Endodermal cell (in vitro differentiated cells): ENCODE measurements around the gene TARS1. TPM values are rescaled to one million over a fixed set of nuclear protein-coding genes. Genes with fewer than 3 reads are reported as not detected.

Source experiments
- DNase-seq: peaks from one replicate; pipeline ENCODE4 v3.0.0-alpha.2; 2017
- H3K27ac ChIP-seq: 2 replicates; pipeline ENCODE4 v1.5.1; 2013; ENCODE audit warnings: mild to moderate bottlenecking, low read depth, low read length, moderate library complexity
- H3K27me3 ChIP-seq: 2 replicates; pipeline ENCODE4 v1.6.1; 2013; ENCODE audit warnings: mild to moderate bottlenecking, low read length, moderate library complexity; ENCODE audit not compliant: insufficient read depth, control insufficient read depth, poor library complexity, severe bottlenecking
- H3K36me3 ChIP-seq: 2 replicates; pipeline ENCODE4 v1.7.0; 2013; ENCODE audit warnings: mild to moderate bottlenecking, low read length, moderate library complexity; ENCODE audit not compliant: control insufficient read depth, insufficient read depth
- H3K4me1 ChIP-seq: one replicate; pipeline ENCODE4 v1.7.0; 2013; ENCODE audit warnings: low read length; ENCODE audit not compliant: control insufficient read depth, insufficient read depth
- H3K4me3 ChIP-seq: 2 replicates; pipeline ENCODE4 v1.5.1; 2013; ENCODE audit warnings: mild to moderate bottlenecking, low read length, moderate library complexity
- H3K9ac ChIP-seq: 2 replicates; pipeline ENCODE4 v1.6.1; 2013; ENCODE audit warnings: mild to moderate bottlenecking, low read length, moderate library complexity; ENCODE audit not compliant: poor library complexity, severe bottlenecking; ENCODE audit errors: extremely low read depth
- H3K9me3 ChIP-seq: 2 replicates; pipeline ENCODE4 v1.6.1; 2013; ENCODE audit warnings: mild to moderate bottlenecking, low read length, moderate library complexity; ENCODE audit not compliant: control insufficient read depth
- H3K27ac Mint-ChIP-seq: 2 replicates; pipeline ENCODE4 v1.8.0; 2020; ENCODE audit warnings: mixed read lengths
- H3K27me3 Mint-ChIP-seq: 2 replicates; pipeline ENCODE4 v1.8.0; 2021; ENCODE audit warnings: mild to moderate bottlenecking, mixed read lengths; ENCODE audit not compliant: insufficient read depth
- H3K36me3 Mint-ChIP-seq: 2 replicates; pipeline ENCODE4 v1.8.0; 2020; ENCODE audit warnings: low read depth, mixed read lengths
- H3K4me1 Mint-ChIP-seq: 2 replicates; pipeline ENCODE4 v1.8.0; 2020; ENCODE audit warnings: mixed read lengths
- H3K4me3 Mint-ChIP-seq: 2 replicates; pipeline ENCODE4 v1.8.0; 2020; ENCODE audit warnings: mild to moderate bottlenecking, moderate library complexity, mixed read lengths
- H3K9me3 Mint-ChIP-seq: 2 replicates; pipeline ENCODE4 v1.8.0; 2020; ENCODE audit warnings: mild to moderate bottlenecking, mixed read lengths
- WGBS, 2 experiments: methylation state at CpG; one replicate each; pipeline versions ENCODE4 v1.1.5 to v1.1.7; 2013; ENCODE audit warnings: missing lambda C conversion rate in 2 of 2, mixed read lengths in 1 of 2; ENCODE audit not compliant: insufficient coverage in 1 of 2, insufficient read length in 1 of 2; 5-methylcytosine and 5-hydroxymethylcytosine counted together
- total RNA-seq, 2 donors: library from RNA; stranded (reverse); fragmentation: NEBNext Ultra II Directional in 1 of 2; extraction: Animal tissue kit (Norgen Biotek cat#: 25700) in 1 of 2; gene quantifications; 2 replicates in 1 of 2; 3 replicates in 1 of 2; pipeline ENCODE4 v1.2.1, GENCODE V29; 2021
- TF ChIP-seq, protein P1 (sequence below): fragments of 200-600 bp; sonication (generic); conservative IDR thresholded peaks from 2 replicates; pipeline ENCODE4 v1.5.0; 2021; ENCODE audit warnings: antibody characterized with exemption, mild to moderate bottlenecking

TARS1 gene
- total RNA-seq, 2 donors from 2014 or later: 143 to 179 TPM

DNA sequence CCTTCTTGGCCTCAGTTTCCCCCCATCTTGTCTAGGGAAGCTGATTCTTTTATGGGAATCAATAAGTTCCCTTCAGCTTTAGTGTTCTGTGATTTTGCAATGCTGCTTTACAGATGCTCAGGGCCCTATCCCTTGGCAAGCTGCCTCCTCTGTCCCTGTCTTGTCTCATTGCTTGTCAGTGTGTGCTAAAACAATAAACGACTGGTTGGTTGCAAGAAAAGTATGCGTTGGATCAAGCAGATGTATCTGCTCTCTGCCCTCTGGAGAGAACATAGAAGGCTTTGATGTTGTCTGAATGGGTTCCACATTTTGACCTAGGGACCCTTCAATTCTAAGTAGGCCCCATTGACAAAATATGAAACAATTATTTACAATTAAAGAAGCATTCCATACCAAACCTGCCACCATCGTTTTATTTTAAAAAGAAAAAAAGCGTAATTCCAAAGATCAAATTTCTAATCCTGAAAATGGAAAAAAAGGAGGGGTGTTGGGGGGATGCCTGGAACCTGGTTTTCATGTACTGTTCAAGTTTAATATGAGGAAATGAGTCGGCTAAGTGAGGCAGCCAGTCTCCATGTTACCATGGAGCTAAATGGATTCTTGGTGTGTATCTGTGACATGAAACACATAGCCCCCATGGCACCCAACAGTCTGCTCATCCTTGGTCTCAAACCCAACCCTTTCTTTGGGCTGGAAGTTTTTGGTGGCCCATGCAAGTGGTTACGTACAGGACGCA lies 31.2 kb upstream of the TARS1 start:
- Mint-ChIP-seq H3K9me3 (no peaks in the 10 kb centered on the region), H3K4me1 (no peaks in the 10 kb centered on the region), H3K27ac (no peak overlapping the region), H3K36me3 (no peaks in the 10 kb centered on the region), H3K4me3 (no peak overlapping the region), H3K27me3 (no peaks in the 10 kb centered on the region)
- 89 to 92% methylated on average over 4 to 7 of the region's 7 CpGs for WGBS, 2 experiments
- no peak overlapping the region for H3K9ac ChIP-seq
- H3K36me3 ChIP-seq: no peaks in the 10 kb centered on the region
- no peak for DNase-seq
- H3K4me1 ChIP-seq: no peaks in the 10 kb centered on the region
- no peaks in the 10 kb centered on the region for H3K27me3 ChIP-seq
- no peaks in the 10 kb centered on the region for H3K9me3 ChIP-seq
- no peak overlapping the region for H3K27ac ChIP-seq
- TF ChIP-seq, protein P1, sequence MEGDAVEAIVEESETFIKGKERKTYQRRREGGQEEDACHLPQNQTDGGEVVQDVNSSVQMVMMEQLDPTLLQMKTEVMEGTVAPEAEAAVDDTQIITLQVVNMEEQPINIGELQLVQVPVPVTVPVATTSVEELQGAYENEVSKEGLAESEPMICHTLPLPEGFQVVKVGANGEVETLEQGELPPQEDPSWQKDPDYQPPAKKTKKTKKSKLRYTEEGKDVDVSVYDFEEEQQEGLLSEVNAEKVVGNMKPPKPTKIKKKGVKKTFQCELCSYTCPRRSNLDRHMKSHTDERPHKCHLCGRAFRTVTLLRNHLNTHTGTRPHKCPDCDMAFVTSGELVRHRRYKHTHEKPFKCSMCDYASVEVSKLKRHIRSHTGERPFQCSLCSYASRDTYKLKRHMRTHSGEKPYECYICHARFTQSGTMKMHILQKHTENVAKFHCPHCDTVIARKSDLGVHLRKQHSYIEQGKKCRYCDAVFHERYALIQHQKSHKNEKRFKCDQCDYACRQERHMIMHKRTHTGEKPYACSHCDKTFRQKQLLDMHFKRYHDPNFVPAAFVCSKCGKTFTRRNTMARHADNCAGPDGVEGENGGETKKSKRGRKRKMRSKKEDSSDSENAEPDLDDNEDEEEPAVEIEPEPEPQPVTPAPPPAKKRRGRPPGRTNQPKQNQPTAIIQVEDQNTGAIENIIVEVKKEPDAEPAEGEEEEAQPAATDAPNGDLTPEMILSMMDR: no peak
- H3K4me3 ChIP-seq: no peak overlapping the region

DNA sequence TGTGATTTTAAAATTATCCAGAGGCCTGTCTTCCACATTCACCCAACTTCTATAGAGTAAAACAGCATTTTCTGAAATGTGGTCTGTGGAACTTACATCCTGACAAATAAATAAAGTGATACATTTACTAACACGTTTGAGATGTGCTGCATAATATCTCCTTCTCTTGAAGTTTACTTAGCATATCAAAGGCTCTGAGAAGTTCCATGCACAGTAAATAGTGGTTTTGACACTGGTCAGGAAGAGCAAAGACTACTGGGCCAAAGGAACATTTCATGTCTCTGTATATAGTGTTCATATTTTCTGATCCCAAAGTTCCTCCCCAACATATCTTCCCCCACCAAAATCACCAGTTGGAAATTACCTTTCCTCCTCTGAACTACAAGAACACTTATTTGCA lies 30.5 kb upstream of the TARS1 start:
- WGBS, 2 experiments: 86 to 90% methylated on average over 1 of the region's 1 CpG
- H3K4me1 Mint-ChIP-seq: no peaks in the 10 kb centered on the region
- no peak for DNase-seq
- no peak overlapping the region for H3K4me3 Mint-ChIP-seq
- TF ChIP-seq, protein P1: no peak
- no peak overlapping the region for H3K4me3 ChIP-seq
- no peaks in the 10 kb centered on the region for H3K27me3 ChIP-seq
- no peaks in the 10 kb centered on the region for H3K4me1 ChIP-seq
- no peaks in the 10 kb centered on the region for H3K9me3 ChIP-seq
- no peaks in the 10 kb centered on the region for H3K9me3 Mint-ChIP-seq
- H3K27ac ChIP-seq: no peak overlapping the region
- H3K36me3 Mint-ChIP-seq: no peaks in the 10 kb centered on the region
- H3K27me3 Mint-ChIP-seq: no peaks in the 10 kb centered on the region
- no peak overlapping the region for H3K9ac ChIP-seq
- H3K27ac Mint-ChIP-seq: no peak overlapping the region
- H3K36me3 ChIP-seq: no peaks in the 10 kb centered on the region

DNA sequence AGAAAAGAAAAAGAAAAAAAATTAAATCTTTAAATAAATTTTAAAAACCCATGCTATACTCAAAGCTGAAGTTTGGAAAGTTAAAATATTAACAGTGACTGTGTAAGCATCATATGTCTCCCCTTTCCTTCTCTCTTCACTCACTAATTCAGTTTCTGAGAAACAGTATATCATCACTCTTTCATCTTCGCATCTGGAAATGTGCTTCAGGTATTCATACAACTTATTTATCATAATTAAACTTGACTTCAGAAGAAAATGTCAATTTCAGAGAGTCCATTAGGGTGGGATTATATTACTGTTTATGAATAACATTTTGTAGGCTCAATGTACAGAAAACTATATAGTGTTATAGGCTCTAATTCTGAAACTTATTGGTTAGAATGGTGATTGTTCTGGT lies 29.3 kb upstream of the TARS1 start:
- no peak overlapping the region for H3K9ac ChIP-seq
- no peaks in the 10 kb centered on the region for H3K36me3 ChIP-seq
- no peak for DNase-seq
- H3K36me3 Mint-ChIP-seq: no peaks in the 10 kb centered on the region
- no peak overlapping the region for H3K27ac ChIP-seq
- no peaks in the 10 kb centered on the region for H3K27me3 ChIP-seq
- TF ChIP-seq, protein P1: no peak
- no peaks in the 10 kb centered on the region for H3K4me1 ChIP-seq
- no peak overlapping the region for H3K4me3 ChIP-seq
- H3K27me3 Mint-ChIP-seq: no peaks in the 10 kb centered on the region
- WGBS, 2 experiments: 80 to 93% methylated on average over 1 of the region's 1 CpG
- H3K9me3 Mint-ChIP-seq: no peaks in the 10 kb centered on the region
- no peaks in the 10 kb centered on the region for H3K4me1 Mint-ChIP-seq
- no peak overlapping the region for H3K27ac Mint-ChIP-seq
- H3K4me3 Mint-ChIP-seq: no peak overlapping the region
- no peaks in the 10 kb centered on the region for H3K9me3 ChIP-seq
